ENCODE measurements around the gene BRI3BP. TPM values are rescaled to one million over a fixed set of nuclear protein-coding genes. Genes with fewer than 3 reads are reported as not detected.
A peak's percentile ranks its signal among the peaks of the same experiment; 100 is the strongest.

The BRI3BP gene
- total RNA-seq: 10 to 100 TPM; 24.1 to 24.9 TPM

- H3K4me1 Mint-ChIP-seq (ENCODE audit: low read depth): peaks cover 25% of the 10 kb centered on the region
- no peaks in the 10 kb centered on the region for H3K27me3 Mint-ChIP-seq
- H3K4me3 Mint-ChIP-seq: peak within 1 kb of the TSS; percentile 89
- H3K36me3 Mint-ChIP-seq: peaks cover 3% of the 10 kb centered on the region
- peak within 1 kb of the TSS; percentile 90 for H3K27ac Mint-ChIP-seq
- H3K9me3 Mint-ChIP-seq: no peaks in the 10 kb centered on the region
- POLR2A ChIA-PET: interaction anchor here (1.0 to 1.5 kb wide), 4 partner anchors 54 to 80 kb away, joined by 3 read pairs; partner anchors contain the start of genes AACS and UBC
- intact Hi-C loops (cut with micrococcal nuclease): loop anchor here (1.0 kb wide), 2 partner anchors 55 to 71 kb away; partner anchors contain the start of gene AACS
- CTCF ChIA-PET: interaction anchor here (0.8 to 3.7 kb wide), 5 partner anchors 7 to 87 kb away, joined by 3 to 27 read pairs (median 3); no protein-coding TSS in a partner anchor
- peak; percentile 56 for DNase-seq
These were observed at the start of gene BRI3BP for GRCh38 chr12:124993626-124994436. TSS of gene BRI3BP (plus strand) at chr12:124993645. CDS start at chr12:124993791, 146 bp downstream.

- no peak for DNase-seq
- intact Hi-C loops (cut with micrococcal nuclease): no loop called here
- no peak overlapping the region for H3K4me3 Mint-ChIP-seq
- ChIA-PET POLR2A (no interaction called here), CTCF (interaction anchor here (2.2 kb wide), 1 partner anchor 40 kb away, joined by 10 read pairs; no protein-coding TSS in a partner anchor)
- H3K4me1 Mint-ChIP-seq (ENCODE audit: low read depth): peaks cover 2% of the 10 kb centered on the region
- no peak overlapping the region for H3K27ac Mint-ChIP-seq
- H3K36me3 Mint-ChIP-seq: peaks cover 29% of the 10 kb centered on the region
- no peaks in the 10 kb centered on the region for H3K9me3 Mint-ChIP-seq
- no peaks in the 10 kb centered on the region for H3K27me3 Mint-ChIP-seq
These were observed 47.0 kb upstream of the BRI3BP start for GRCh38 chr12:124946447-124946793.

GRCh38 chr12:124947013-124947412 lies 46.4 kb upstream of the BRI3BP start:
- POLR2A ChIA-PET: no interaction called here
- CTCF ChIA-PET: no interaction called here

GRCh38 chr12:124947561-124948398 lies 45.7 kb upstream of the BRI3BP start:
- H3K27me3 Mint-ChIP-seq: no peaks in the 10 kb centered on the region
- H3K4me3 Mint-ChIP-seq: no peak overlapping the region
- H3K9me3 Mint-ChIP-seq: no peaks in the 10 kb centered on the region
- H3K27ac Mint-ChIP-seq: no peak overlapping the region
- ChIA-PET CTCF (no interaction called here), POLR2A (no interaction called here)
- peaks cover 30% of the 10 kb centered on the region for H3K36me3 Mint-ChIP-seq
- no peaks in the 10 kb centered on the region for H3K4me1 Mint-ChIP-seq (ENCODE audit: low read depth)
- DNase-seq: no peak
- intact Hi-C loops (cut with micrococcal nuclease): no loop called here

More at GRCh38 chr12:124947013-124947412, 46.4 kb upstream of the BRI3BP start:
- no peaks in the 10 kb centered on the region for H3K27me3 Mint-ChIP-seq
- intact Hi-C loops (cut with micrococcal nuclease): no loop called here
- DNase-seq: no peak
- H3K9me3 Mint-ChIP-seq: no peaks in the 10 kb centered on the region
- no peak overlapping the region for H3K27ac Mint-ChIP-seq
- no peaks in the 10 kb centered on the region for H3K4me1 Mint-ChIP-seq (ENCODE audit: low read depth)
- H3K4me3 Mint-ChIP-seq: no peak overlapping the region
- H3K36me3 Mint-ChIP-seq: peaks cover 30% of the 10 kb centered on the region

- intact Hi-C loops (cut with micrococcal nuclease): no loop called here
- CTCF ChIA-PET: interaction anchor here (0.6 kb wide), 1 partner anchor 9 kb away, joined by 3 read pairs; no protein-coding TSS in a partner anchor
These were observed 44.4 kb upstream of the BRI3BP start for GRCh38 chr12:124949066-124949465.

GRCh38 chr12:124949779-124950728 lies 43.4 kb upstream of the BRI3BP start:
- no peak for DNase-seq
- CTCF ChIA-PET: no interaction called here
- Mint-ChIP-seq H3K4me3 (no peak overlapping the region), H3K27me3 (no peaks in the 10 kb centered on the region), H3K27ac (no peak overlapping the region), H3K36me3 (peaks cover 36% of the 10 kb centered on the region), H3K9me3 (no peaks in the 10 kb centered on the region), H3K4me1 (ENCODE audit: low read depth) (no peaks in the 10 kb centered on the region)
- POLR2A ChIA-PET: no interaction called here
- intact Hi-C loops (cut with micrococcal nuclease): no loop called here

More at GRCh38 chr12:124949066-124949465, 44.4 kb upstream of the BRI3BP start:
- Mint-ChIP-seq H3K27ac (no peak overlapping the region), H3K36me3 (peaks cover 31% of the 10 kb centered on the region), H3K4me1 (ENCODE audit: low read depth) (no peaks in the 10 kb centered on the region), H3K4me3 (no peak overlapping the region), H3K9me3 (no peaks in the 10 kb centered on the region), H3K27me3 (no peaks in the 10 kb centered on the region)
- POLR2A ChIA-PET: no interaction called here
- DNase-seq: no peak

GRCh38 chr12:124952295-124952694 lies 41.1 kb upstream of the BRI3BP start:
- ChIA-PET POLR2A (no interaction called here), CTCF (interaction anchor here (1.0 to 1.2 kb wide), 2 partner anchors 11 to 12 kb away, joined by 3 read pairs; no protein-coding TSS in a partner anchor)
- Mint-ChIP-seq H3K27ac (no peak overlapping the region), H3K9me3 (no peaks in the 10 kb centered on the region), H3K4me3 (no peak overlapping the region), H3K4me1 (ENCODE audit: low read depth) (no peaks in the 10 kb centered on the region), H3K27me3 (no peaks in the 10 kb centered on the region), H3K36me3 (peaks cover 34% of the 10 kb centered on the region)
- intact Hi-C loops (cut with micrococcal nuclease): no loop called here
- no peak for DNase-seq

GRCh38 chr12:124952801-124953200 lies 40.6 kb upstream of the BRI3BP start:
- POLR2A ChIA-PET: no interaction called here
- no peak overlapping the region for H3K27ac Mint-ChIP-seq
- CTCF ChIA-PET: no interaction called here
- peaks cover 36% of the 10 kb centered on the region for H3K36me3 Mint-ChIP-seq
- DNase-seq: no peak
- no peaks in the 10 kb centered on the region for H3K27me3 Mint-ChIP-seq
- intact Hi-C loops (cut with micrococcal nuclease): no loop called here
- no peaks in the 10 kb centered on the region for H3K4me1 Mint-ChIP-seq (ENCODE audit: low read depth)
- H3K4me3 Mint-ChIP-seq: no peak overlapping the region
- H3K9me3 Mint-ChIP-seq: no peaks in the 10 kb centered on the region

- Mint-ChIP-seq H3K36me3 (peaks cover 36% of the 10 kb centered on the region), H3K27me3 (no peaks in the 10 kb centered on the region), H3K4me3 (no peak overlapping the region), H3K27ac (no peak overlapping the region), H3K4me1 (ENCODE audit: low read depth) (no peaks in the 10 kb centered on the region), H3K9me3 (no peaks in the 10 kb centered on the region)
- ChIA-PET POLR2A (no interaction called here), CTCF (interaction anchor here (0.6 kb wide), 1 partner anchor 46 kb away, joined by 3 read pairs; no protein-coding TSS in a partner anchor)
- DNase-seq: no peak
- intact Hi-C loops (cut with micrococcal nuclease): no loop called here
These were observed 39.6 kb upstream of the BRI3BP start for GRCh38 chr12:124953689-124954405.

- Mint-ChIP-seq H3K4me1 (ENCODE audit: low read depth) (no peaks in the 10 kb centered on the region), H3K36me3 (peaks cover 38% of the 10 kb centered on the region), H3K27ac (no peak overlapping the region), H3K4me3 (no peak overlapping the region), H3K27me3 (no peaks in the 10 kb centered on the region), H3K9me3 (no peaks in the 10 kb centered on the region)
- POLR2A ChIA-PET: no interaction called here
- no peak for DNase-seq
- intact Hi-C loops (cut with micrococcal nuclease): no loop called here
- CTCF ChIA-PET: interaction anchor here (1.2 kb wide), 1 partner anchor 14 kb away, joined by 7 read pairs; no protein-coding TSS in a partner anchor
These were observed 38.7 kb upstream of the BRI3BP start for GRCh38 chr12:124954771-124955170.

- intact Hi-C loops (cut with micrococcal nuclease): no loop called here
- Mint-ChIP-seq H3K4me1 (ENCODE audit: low read depth) (no peaks in the 10 kb centered on the region), H3K27ac (no peak overlapping the region), H3K27me3 (no peaks in the 10 kb centered on the region), H3K36me3 (peaks cover 38% of the 10 kb centered on the region), H3K9me3 (no peaks in the 10 kb centered on the region), H3K4me3 (no peak overlapping the region)
- CTCF ChIA-PET: interaction anchor here (1.3 kb wide), 1 partner anchor 16 kb away, joined by 3 read pairs; no protein-coding TSS in a partner anchor
- DNase-seq: no peak
- POLR2A ChIA-PET: no interaction called here
These were observed 36.9 kb upstream of the BRI3BP start for GRCh38 chr12:124956571-124956970.
